HG03196 (cell line): ENCODE data around the gene ASPSCR1.
A peak's percentile ranks its signal among the peaks of the same experiment; 100 is the strongest.

ENCODE experiments used
- ATAC-seq: cut with Tn5 transposase; IDR thresholded peaks from one replicate; pipeline ENCODE4 v1.9.1; 2021; ENCODE audit not compliant: unreplicated experiment

Gene ASPSCR1

GRCh38 chr17:81960130-81960958 is 17.1 kb upstream of the ASPSCR1 start:
- ATAC-seq: no peak

- no peak for ATAC-seq
Measured at GRCh38 chr17:81961087-81961511, 16.3 kb upstream of the ASPSCR1 start, which contains the start of gene NOTUM. NOTUM (minus strand) TSS chr17:81961187; CDS start chr17:81960909, 278 bp downstream.

- ATAC-seq: no peak
Measured at GRCh38 chr17:81961521-81962498, 15.6 kb upstream of the ASPSCR1 start.

- no peak for ATAC-seq
Measured at GRCh38 chr17:81962499-81963441, 14.7 kb upstream of the ASPSCR1 start.

- no peak for ATAC-seq
Measured at GRCh38 chr17:81964081-81964849, 13.2 kb upstream of the ASPSCR1 start.

- ATAC-seq: no peak
Measured at GRCh38 chr17:81966343-81967243, 10.8 kb upstream of the ASPSCR1 start.

GRCh38 chr17:81967244-81967532 is 10.2 kb upstream of the ASPSCR1 start:
- no peak for ATAC-seq

GRCh38 chr17:81967533-81968395 is 9.7 kb upstream of the ASPSCR1 start:
- ATAC-seq: no peak

- no peak for ATAC-seq
Measured at GRCh38 chr17:81968396-81968745, 9.1 kb upstream of the ASPSCR1 start.

- ATAC-seq: no peak
Measured at GRCh38 chr17:81968850-81969812, 8.3 kb upstream of the ASPSCR1 start.

- ATAC-seq: no peak
Measured at GRCh38 chr17:81973432-81973831, 4.0 kb upstream of the ASPSCR1 start.

GRCh38 chr17:81976332-81977210 is 858 bp upstream of the ASPSCR1 start:
- peak; percentile 8 for ATAC-seq

- no peak for ATAC-seq
Measured at GRCh38 chr17:81978524-81979298, 1.3 kb downstream of the ASPSCR1 start.

GRCh38 chr17:81980122-81980521 is 2.7 kb downstream of the ASPSCR1 start:
- ATAC-seq: no peak

GRCh38 chr17:81980707-81981343 is 3.4 kb downstream of the ASPSCR1 start:
- ATAC-seq: no peak
